Amniotic epithelial cell (primary cell): ENCODE data around the gene DNAI2.
"Not testable (repeated sequence)": the region's sequence is repeated elsewhere in the genome, so short reads cannot be mapped to it uniquely, and the experiment has no call there.

Experiments used
- DNase-seq: peaks from one replicate; pipeline ENCODE4 v3.0.0-alpha.2; 2010; ENCODE audit warnings: low read depth

DNAI2 gene

GRCh38 chr17:74245145-74245831 is 28.7 kb upstream of the DNAI2 start:
- no peak for DNase-seq

- DNase-seq, result no peak
Measured at GRCh38 chr17:74245871-74246270, 28.2 kb upstream of the DNAI2 start.

- no peak for DNase-seq
Measured at GRCh38 chr17:74249590-74250270, 24.3 kb upstream of the DNAI2 start.

- no peak for DNase-seq
Measured at GRCh38 chr17:74250324-74250995, 23.6 kb upstream of the DNAI2 start.

GRCh38 chr17:74251051-74251450 is 23.0 kb upstream of the DNAI2 start:
- no peak for DNase-seq

- no peak for DNase-seq
Measured at GRCh38 chr17:74251569-74251968, 22.5 kb upstream of the DNAI2 start.

- no peak for DNase-seq
Measured at GRCh38 chr17:74252211-74252610, 21.8 kb upstream of the DNAI2 start.

- DNase-seq, result no peak
Measured at GRCh38 chr17:74253036-74253435, 21.0 kb upstream of the DNAI2 start.

- DNase-seq, result no peak
Measured at GRCh38 chr17:74257311-74257710, 16.7 kb upstream of the DNAI2 start.

- no peak for DNase-seq
Measured at GRCh38 chr17:74259667-74260524, 14.1 kb upstream of the DNAI2 start.

GRCh38 chr17:74260525-74260850 is 13.5 kb upstream of the DNAI2 start:
- no peak for DNase-seq

GRCh38 chr17:74262601-74263000 is 11.4 kb upstream of the DNAI2 start:
- DNase-seq, result no peak

GRCh38 chr17:74267054-74267453 is 7.0 kb upstream of the DNAI2 start:
- DNase-seq, result not testable (repeated sequence)

- DNase-seq, result no peak
Measured at GRCh38 chr17:74267579-74267978, 6.5 kb upstream of the DNAI2 start.

GRCh38 chr17:74267987-74268499 is 6.0 kb upstream of the DNAI2 start:
- no peak for DNase-seq

- DNase-seq, result no peak
Measured at GRCh38 chr17:74268558-74268957, 5.5 kb upstream of the DNAI2 start.

- DNase-seq, result no peak
Measured at GRCh38 chr17:74270333-74270732, 3.7 kb upstream of the DNAI2 start.

GRCh38 chr17:74271281-74271680 is 2.8 kb upstream of the DNAI2 start:
- DNase-seq, result no peak

- no peak for DNase-seq
Measured at GRCh38 chr17:74271901-74272561, 2.0 kb upstream of the DNAI2 start.

GRCh38 chr17:74272731-74273201 is 1.3 kb upstream of the DNAI2 start:
- no peak for DNase-seq

- DNase-seq, result no peak
Measured at GRCh38 chr17:74274709-74275340, 791 bp downstream of the DNAI2 start.
